HL-60 (cell line): Measurements from ENCODE around the gene UBXN11.

Source experiments
- DNase-seq, 2 experiments: peaks; one replicate each; pipeline ENCODE4 v3.0.0-alpha.2; 2010 to 2020; ENCODE audit warnings: low read depth in 1 of 2, low spot score in 1 of 2
- H3K27ac ChIP-seq: fragments of 250-450 bp; sonication (Bioruptor Pico); replicated peaks from 2 replicates; pipeline ENCODE4 v1.5.1; 2020; ENCODE audit warnings: mild to moderate bottlenecking, moderate library complexity
- H3K27me3 ChIP-seq: fragments of 250-450 bp; sonication (Bioruptor Pico); 2 replicates; pipeline ENCODE4 v1.5.1; 2021; ENCODE audit warnings: mild to moderate bottlenecking, moderate library complexity; ENCODE audit not compliant: insufficient read depth, poor library complexity, severe bottlenecking
- H3K4me3 ChIP-seq: replicated peaks from 2 replicates; pipeline ENCODE4 v1.5.1; 2011; ENCODE audit warnings: mild to moderate bottlenecking, control low read depth, low read length; ENCODE audit not compliant: insufficient read depth
- CTCF ChIP-seq: IDR thresholded peaks from one replicate; pipeline ENCODE4 v1.5.1; 2011; ENCODE audit warnings: low read length, control low read depth, inconsistent platforms; ENCODE audit not compliant: insufficient read depth
- GABPA ChIP-seq: IDR thresholded peaks from 2 replicates; pipeline ENCODE4 v1.6.1; 2012; ENCODE audit warnings: low read depth
- POLR2AphosphoS5 ChIP-seq: IDR thresholded peaks from 2 replicates; pipeline ENCODE4 v1.6.1; 2012; ENCODE audit warnings: low read depth
- REST ChIP-seq: IDR thresholded peaks from 2 replicates; pipeline ENCODE4 v1.6.1; 2012; ENCODE audit warnings: low read depth; ENCODE audit not compliant: insufficient replicate concordance
- SPI1 ChIP-seq: IDR thresholded peaks from 2 replicates; pipeline ENCODE4 v1.6.1; 2012; ENCODE audit warnings: low read depth, mild to moderate bottlenecking, borderline replicate concordance

Gene UBXN11

GRCh38 chr1:26275580-26276431 lies 30.6 kb downstream of the UBXN11 start:
- peak; percentile 7; the same call in 1 of the 2 replicates for TF ChIP-seq SPI1
- TF ChIP-seq CTCF: peak; percentile 52
- no peak; the same call in 1 of the 2 replicates for TF ChIP-seq POLR2AphosphoS5
- DNase-seq: peak; percentile 90 to 91
- H3K4me3 ChIP-seq: no peak overlapping the region
- peak overlapping the region; percentile 88 for H3K27ac ChIP-seq
- H3K27me3 ChIP-seq: no peaks in the 10 kb centered on the region

- no peaks in the 10 kb centered on the region for H3K27me3 ChIP-seq
- DNase-seq: peak in 1 of 2 experiments; percentile 93
- TF ChIP-seq REST: no peak
- no peak for TF ChIP-seq CTCF
- TF ChIP-seq SPI1: peak; percentile 73
- no peak for TF ChIP-seq GABPA
- peak; percentile 49 for TF ChIP-seq POLR2AphosphoS5
- H3K27ac ChIP-seq: peak overlapping the region; percentile 88
- no peak overlapping the region for H3K4me3 ChIP-seq
These were observed 31.5 kb downstream of the UBXN11 start for GRCh38 chr1:26274801-26275425.

- no peak for DNase-seq
- Histone ChIP-seq H3K4me3 (no peak overlapping the region), H3K27me3 (no peaks in the 10 kb centered on the region), H3K27ac (no peak overlapping the region)
- TF ChIP-seq REST (no peak), CTCF (no peak), GABPA (no peak), POLR2AphosphoS5 (no peak)
These were observed 37.3 kb downstream of the UBXN11 start for GRCh38 chr1:26269198-26269550.
